WERI-Rb-1 (cell line): ENCODE data around the gene TRDMT1.

Experiments
- DNase-seq: peaks from one replicate; pipeline ENCODE4 v3.0.0-alpha.2; 2020
- H3K27ac ChIP-seq: fragments of 250-450 bp; sonication (Bioruptor Pico); 2 replicates; pipeline ENCODE4 v1.5.1; 2020; ENCODE audit warnings: mild to moderate bottlenecking, moderate library complexity
- H3K27me3 ChIP-seq: fragments of 250-450 bp; sonication (Bioruptor Pico); 2 replicates; pipeline ENCODE4 v1.5.1; 2021; ENCODE audit warnings: mild to moderate bottlenecking, low read depth, moderate library complexity; ENCODE audit not compliant: insufficient read depth, severe bottlenecking
- H3K36me3 ChIP-seq: fragments of 250-450 bp; sonication (Bioruptor Pico); 2 replicates; pipeline ENCODE4 v1.5.1; 2020; ENCODE audit warnings: mild to moderate bottlenecking, moderate library complexity
- H3K4me3 ChIP-seq: 2 replicates; pipeline ENCODE4 v1.5.1; 2011; ENCODE audit warnings: low read depth, mild to moderate bottlenecking, control low read depth, low read length
- H3K9me3 ChIP-seq: fragments of 250-450 bp; sonication (Bioruptor Pico); 2 replicates; pipeline ENCODE4 v1.5.1; 2021; ENCODE audit warnings: mild to moderate bottlenecking, moderate library complexity; ENCODE audit not compliant: severe bottlenecking
- TF ChIP-seq, protein P1 (sequence below): IDR thresholded peaks from 2 replicates; pipeline ENCODE4 v1.5.1; 2011; ENCODE audit warnings: low read depth, mild to moderate bottlenecking, control low read depth, inconsistent platforms, low read length

The TRDMT1 gene

DNA sequence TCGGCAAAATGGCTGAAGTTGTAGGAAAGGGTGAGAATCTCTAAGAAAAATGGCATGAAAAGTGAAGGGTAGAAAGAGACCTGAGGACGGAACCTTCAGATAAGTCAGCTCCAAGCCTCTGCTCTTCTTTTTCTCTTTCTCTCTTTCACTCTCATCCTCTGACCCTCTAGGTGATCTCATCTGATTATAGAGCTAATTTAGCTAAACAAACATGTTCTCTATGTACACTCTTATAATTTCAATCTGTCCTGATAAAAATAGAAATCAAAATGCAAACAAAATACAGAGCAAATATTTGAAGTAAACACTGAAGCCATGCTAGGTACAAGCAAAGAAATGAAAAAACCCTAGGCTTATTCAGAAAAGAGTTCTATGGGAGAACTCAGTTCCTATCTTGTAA lies 57.4 kb downstream of the TRDMT1 start:
- Histone ChIP-seq H3K4me3 (no peak overlapping the region), H3K36me3 (no peaks in the 10 kb centered on the region), H3K27me3 (no peaks in the 10 kb centered on the region), H3K9me3 (no peaks in the 10 kb centered on the region), H3K27ac (no peak overlapping the region)
- no peak for DNase-seq
- TF ChIP-seq, protein P1, sequence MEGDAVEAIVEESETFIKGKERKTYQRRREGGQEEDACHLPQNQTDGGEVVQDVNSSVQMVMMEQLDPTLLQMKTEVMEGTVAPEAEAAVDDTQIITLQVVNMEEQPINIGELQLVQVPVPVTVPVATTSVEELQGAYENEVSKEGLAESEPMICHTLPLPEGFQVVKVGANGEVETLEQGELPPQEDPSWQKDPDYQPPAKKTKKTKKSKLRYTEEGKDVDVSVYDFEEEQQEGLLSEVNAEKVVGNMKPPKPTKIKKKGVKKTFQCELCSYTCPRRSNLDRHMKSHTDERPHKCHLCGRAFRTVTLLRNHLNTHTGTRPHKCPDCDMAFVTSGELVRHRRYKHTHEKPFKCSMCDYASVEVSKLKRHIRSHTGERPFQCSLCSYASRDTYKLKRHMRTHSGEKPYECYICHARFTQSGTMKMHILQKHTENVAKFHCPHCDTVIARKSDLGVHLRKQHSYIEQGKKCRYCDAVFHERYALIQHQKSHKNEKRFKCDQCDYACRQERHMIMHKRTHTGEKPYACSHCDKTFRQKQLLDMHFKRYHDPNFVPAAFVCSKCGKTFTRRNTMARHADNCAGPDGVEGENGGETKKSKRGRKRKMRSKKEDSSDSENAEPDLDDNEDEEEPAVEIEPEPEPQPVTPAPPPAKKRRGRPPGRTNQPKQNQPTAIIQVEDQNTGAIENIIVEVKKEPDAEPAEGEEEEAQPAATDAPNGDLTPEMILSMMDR = no peak

DNA sequence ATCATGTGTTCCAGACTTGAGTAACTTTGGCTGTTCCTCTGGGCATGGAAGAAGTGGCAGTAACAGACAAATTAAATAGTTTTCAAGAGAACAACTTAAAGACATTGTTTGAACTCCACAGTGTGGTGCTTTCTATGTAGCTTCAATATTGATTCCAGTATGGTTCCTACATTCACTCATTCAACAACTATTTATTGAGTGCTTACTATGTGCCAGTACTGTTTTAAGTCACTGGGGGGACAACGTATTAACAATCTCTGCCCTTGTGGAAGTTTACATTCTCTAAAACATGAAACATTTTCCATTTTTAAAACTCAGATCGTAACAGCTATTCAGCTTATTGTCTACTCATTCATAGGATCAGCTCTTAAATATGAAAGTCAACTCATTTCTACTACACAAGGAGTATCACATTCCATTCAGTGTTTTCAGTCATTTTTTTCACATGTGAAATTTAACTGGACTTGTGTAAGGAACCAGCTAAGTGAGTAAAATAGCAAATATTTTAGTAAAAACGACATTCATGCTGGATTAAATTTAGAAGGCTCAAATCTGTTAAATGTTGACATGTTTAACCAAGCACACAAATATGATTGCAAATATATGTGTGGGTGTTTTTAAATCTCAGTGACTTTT lies 58.3 kb downstream of the TRDMT1 start:
- DNase-seq = no peak
- no peak overlapping the region for H3K27ac ChIP-seq
- no peaks in the 10 kb centered on the region for H3K36me3 ChIP-seq
- H3K4me3 ChIP-seq = no peak overlapping the region
- no peaks in the 10 kb centered on the region for H3K27me3 ChIP-seq
- TF ChIP-seq, protein P1 = no peak
- H3K9me3 ChIP-seq = no peaks in the 10 kb centered on the region

DNA sequence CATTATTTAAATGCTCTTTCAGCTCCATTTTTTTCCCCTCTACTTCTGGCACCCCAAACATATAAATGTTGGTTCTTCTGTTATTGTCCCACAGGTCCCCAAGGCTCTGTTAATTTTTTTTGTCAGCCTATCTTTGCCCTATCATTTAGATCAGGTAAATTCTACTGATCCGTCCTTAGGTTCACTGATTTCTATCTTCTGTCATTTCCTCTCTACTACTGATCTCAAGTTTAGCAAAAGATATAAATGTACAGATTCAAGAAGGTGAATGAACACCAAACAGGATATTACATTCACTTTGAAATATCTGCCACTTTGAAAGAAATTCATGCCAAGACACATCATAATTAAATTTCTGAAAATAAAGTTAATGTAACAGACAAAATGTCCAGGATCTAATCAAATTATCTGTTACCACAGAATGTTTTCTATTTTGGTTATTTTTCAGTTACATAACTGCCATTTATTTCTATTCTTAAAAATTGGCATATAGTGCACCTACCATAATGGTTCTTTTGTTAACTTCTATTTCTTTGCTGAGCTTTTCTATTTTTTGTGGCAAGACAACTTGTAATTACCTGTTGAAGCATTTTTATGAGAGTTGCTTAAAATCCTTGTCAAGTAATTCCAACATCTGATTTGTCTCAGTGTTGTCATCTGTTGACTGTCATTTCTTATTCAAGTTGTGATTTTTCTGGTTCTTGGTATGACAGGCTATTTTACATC lies 59.8 kb downstream of the TRDMT1 start:
- Histone ChIP-seq H3K27ac (no peak overlapping the region), H3K36me3 (no peaks in the 10 kb centered on the region), H3K27me3 (no peaks in the 10 kb centered on the region), H3K4me3 (no peak overlapping the region), H3K9me3 (no peaks in the 10 kb centered on the region)
- DNase-seq = no peak
- TF ChIP-seq, protein P1 = no peak

DNA sequence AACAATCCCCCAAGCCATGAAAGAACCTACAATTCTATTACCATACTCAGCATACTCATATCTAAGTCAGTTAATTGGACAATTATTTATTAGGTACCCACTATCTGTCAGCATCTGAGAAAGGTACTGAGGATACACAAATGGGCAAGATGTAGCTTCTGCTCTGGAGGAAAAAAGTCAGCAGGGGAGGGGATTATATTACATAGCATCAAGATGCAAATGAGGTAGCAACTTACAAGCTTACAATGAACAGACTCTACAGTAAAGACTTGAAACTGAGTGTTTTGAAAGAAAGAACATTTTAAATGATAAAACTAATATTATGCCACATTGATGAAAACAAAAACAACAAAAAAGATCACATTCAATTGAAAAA lies 61.1 kb downstream of the TRDMT1 start:
- Histone ChIP-seq H3K27ac (no peak overlapping the region), H3K9me3 (no peaks in the 10 kb centered on the region), H3K36me3 (no peaks in the 10 kb centered on the region), H3K4me3 (no peak overlapping the region), H3K27me3 (no peaks in the 10 kb centered on the region)
- TF ChIP-seq, protein P1 = no peak
- DNase-seq = no peak

DNA sequence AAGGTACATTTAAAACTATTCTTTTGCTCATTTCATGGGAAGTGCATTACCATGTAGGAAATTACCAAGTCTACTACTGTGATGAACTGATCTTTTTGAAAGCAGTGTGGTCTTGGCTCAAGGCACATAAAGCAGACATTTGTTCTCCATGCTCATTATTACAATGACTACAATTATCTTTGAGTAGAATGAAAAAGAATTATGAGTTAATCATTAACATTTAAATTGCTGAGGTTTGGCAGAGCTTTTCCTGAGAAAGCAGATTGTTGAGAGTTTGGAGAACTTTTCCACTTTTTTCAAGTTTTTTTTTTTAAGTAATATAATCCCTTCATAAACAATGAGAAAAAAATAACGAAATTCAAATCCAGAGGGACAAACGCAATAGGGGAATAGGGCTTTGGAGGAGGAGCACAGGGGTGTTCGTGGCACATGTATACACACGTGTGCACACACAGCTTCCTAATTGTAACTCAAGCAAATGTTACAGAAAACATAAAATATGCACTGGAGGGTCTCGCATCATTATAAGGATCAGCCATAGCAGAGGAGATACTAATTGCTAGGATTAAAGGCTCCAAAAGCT lies 62.9 kb downstream of the TRDMT1 start:
- Histone ChIP-seq H3K27ac (no peak overlapping the region), H3K27me3 (no peaks in the 10 kb centered on the region), H3K9me3 (no peaks in the 10 kb centered on the region), H3K36me3 (no peaks in the 10 kb centered on the region), H3K4me3 (no peak overlapping the region)
- TF ChIP-seq, protein P1 = no peak
- DNase-seq = no peak
